ENCODE data around the gene SEL1L3.

Gene SEL1L3

DNA sequence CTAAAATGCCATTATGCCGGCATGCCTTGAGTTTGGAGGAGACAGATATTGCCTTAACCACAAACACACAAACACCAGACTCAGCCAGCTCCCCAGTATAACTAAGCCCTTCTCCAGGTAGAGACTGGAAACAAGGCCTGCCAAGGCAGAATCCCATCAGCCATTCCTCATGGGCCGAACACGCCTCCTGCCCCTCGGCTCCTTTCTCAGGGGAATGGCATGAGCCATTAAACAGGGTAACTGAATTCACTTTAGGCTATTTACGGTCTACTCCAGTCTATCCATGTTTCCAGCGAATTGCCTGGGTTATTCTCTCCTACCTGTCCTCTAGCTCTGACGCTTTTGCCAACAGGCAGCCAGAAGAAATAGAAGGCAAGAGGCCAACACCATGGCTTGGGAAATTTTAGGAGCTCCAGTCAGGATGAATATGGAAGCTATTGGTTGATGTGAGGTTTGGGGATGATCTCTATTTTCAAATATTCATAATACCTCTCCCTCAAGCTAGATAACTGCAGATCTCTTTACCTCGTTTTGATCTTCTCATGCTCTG is 4.9 kb downstream of the SEL1L3 start:
- in situ Hi-C loops (cut with HindIII; ENCODE audit: low sequenced_read_pairs) = loop anchor here (10.0 kb wide), 1 partner anchor 83 kb away; no protein-coding TSS in a partner anchor

- in situ Hi-C loops (cut with HindIII; ENCODE audit: low sequenced_read_pairs) = loop anchor here (10.0 kb wide), 1 partner anchor 83 kb away; no protein-coding TSS in a partner anchor
Observed at GRCh38 chr4:25857403-25857802, 5.4 kb downstream of the SEL1L3 start.

GRCh38 chr4:25856756-25857155 is 6.0 kb downstream of the SEL1L3 start:
- in situ Hi-C loops (cut with HindIII; ENCODE audit: low sequenced_read_pairs) = loop anchor here (10.0 kb wide), 1 partner anchor 82 kb away; no protein-coding TSS in a partner anchor

DNA sequence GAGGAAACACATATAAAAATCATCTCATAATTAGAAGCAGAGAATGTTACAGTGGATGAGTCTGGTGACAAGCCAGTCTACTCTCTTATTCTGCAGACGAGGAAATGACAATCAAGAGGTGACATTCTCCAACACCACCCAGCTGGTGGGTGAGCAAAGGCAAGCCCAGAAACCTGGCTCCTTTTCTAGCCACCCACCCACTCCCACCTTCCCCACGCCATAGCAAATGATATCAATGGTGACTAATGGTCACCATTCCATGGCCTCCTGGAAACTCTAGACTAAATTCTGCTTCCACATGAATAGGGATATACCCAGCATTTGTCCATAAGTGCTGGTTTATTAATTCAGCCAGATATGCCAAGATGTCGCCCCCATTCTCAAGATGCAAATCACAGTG is 10.7 kb downstream of the SEL1L3 start:
- in situ Hi-C loops (cut with HindIII; ENCODE audit: low sequenced_read_pairs) = loop anchor here (10.0 kb wide), 1 partner anchor 77 kb away; no protein-coding TSS in a partner anchor

DNA sequence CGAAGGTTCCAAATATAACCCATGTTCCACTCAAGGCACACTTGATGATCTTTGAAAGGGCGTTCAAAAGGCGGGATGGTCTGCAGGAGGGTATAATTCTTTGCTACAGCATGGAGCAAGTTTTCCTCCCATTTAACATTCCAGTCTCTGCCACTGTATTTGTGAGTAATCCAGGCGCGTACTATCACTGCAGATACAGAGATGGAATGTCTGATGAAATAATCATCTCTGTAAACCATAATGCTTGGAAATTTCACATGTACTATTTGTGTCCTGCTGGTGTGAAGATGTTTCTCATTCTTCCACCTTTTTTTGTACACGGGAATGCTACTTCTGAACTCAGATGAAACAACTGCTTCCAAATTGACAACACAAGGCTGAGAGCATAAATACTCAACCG is 15.5 kb downstream of the SEL1L3 start:
- in situ Hi-C loops (cut with HindIII; ENCODE audit: low sequenced_read_pairs) = no loop called here

GRCh38 chr4:25845841-25846653 is 16.7 kb downstream of the SEL1L3 start:
- in situ Hi-C loops (cut with HindIII; ENCODE audit: low sequenced_read_pairs) = no loop called here

DNA sequence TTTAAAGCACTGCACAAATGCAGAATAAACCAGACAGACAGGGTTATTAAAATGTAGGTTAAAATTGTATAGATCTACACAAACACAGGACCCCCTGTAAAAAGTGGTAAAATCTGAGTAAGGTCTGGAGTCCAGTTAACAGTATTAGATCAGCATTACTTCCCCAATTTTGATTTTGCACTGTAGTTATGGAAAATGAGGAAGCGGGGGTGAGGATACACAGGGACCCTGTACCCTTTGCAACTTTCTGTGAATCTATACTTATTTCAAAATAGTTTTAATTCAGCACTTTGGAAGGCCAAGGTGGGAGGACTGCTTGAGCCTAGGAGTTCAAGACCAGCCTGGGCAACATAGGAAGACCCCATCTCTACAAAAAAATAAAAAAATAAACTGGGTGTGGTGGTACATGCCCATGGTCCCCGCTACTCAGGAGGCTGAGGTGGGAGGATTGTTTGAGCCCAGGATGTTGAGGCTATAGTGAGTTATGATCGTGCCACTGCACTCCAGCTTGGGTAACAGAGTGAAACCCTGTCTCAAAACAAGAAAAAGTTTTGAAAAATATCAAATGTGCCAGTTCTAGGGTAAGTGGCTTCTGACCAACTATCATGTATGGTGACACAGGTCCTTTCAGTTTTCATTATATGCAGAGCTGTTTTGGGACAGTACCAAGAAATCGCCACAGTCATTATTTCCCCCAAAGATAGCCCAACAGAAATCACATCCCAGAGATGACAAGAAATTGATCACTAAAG is 17.7 kb downstream of the SEL1L3 start:
- in situ Hi-C loops (cut with HindIII; ENCODE audit: low sequenced_read_pairs) = no loop called here

- in situ Hi-C loops (cut with HindIII; ENCODE audit: low sequenced_read_pairs) = no loop called here
Observed at GRCh38 chr4:25843340-25844097, 19.3 kb downstream of the SEL1L3 start.

GRCh38 chr4:25842229-25842845 is 20.5 kb downstream of the SEL1L3 start:
- in situ Hi-C loops (cut with HindIII; ENCODE audit: low sequenced_read_pairs) = no loop called here

DNA sequence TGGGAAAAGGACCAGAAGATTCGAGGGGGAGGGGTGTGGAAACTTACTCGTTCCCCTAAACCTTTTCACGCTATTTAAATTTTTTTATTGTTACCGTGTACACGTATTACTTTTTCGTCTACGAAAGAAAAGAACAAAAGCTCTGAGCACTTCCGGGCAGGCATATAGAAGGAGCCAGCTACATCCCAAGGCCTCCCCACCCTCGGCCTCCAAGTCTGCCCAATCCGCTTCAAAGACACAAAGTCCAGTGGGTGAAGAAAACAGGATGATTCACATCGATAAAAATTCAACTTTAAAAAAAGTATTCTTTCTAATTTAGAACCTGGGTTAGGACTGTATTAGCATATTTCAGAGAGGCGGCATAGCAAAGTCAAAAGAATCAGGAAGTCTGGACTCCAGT is 23.1 kb downstream of the SEL1L3 start:
- in situ Hi-C loops (cut with HindIII; ENCODE audit: low sequenced_read_pairs) = no loop called here

GRCh38 chr4:25839233-25839632 is 23.6 kb downstream of the SEL1L3 start:
- in situ Hi-C loops (cut with HindIII; ENCODE audit: low sequenced_read_pairs) = no loop called here

- in situ Hi-C loops (cut with HindIII; ENCODE audit: low sequenced_read_pairs) = no loop called here
Observed at GRCh38 chr4:25838526-25838925, 24.3 kb downstream of the SEL1L3 start.

DNA sequence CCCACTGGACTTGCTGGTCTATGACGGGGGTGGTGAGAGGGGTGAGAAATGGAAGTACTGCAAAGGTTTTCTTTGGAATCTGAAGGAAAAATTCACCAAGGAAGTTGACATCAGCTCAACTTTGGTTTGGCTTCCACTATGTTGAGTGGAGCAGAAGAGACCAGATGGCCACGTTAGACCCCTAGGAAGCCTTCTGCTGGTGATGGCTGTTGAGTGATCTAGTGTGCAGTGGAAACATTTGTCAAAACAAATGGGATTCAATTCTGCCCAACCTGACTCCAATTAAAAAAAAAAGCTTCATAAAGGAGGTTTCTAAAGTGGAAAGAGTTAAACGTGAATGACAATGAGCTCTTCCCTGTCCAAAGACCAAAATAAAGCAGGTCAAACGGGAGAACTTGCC is 25.7 kb downstream of the SEL1L3 start:
- in situ Hi-C loops (cut with HindIII; ENCODE audit: low sequenced_read_pairs) = no loop called here

GRCh38 chr4:25835384-25835783 is 27.4 kb downstream of the SEL1L3 start:
- in situ Hi-C loops (cut with HindIII; ENCODE audit: low sequenced_read_pairs) = no loop called here

GRCh38 chr4:25834411-25835107 is 28.2 kb downstream of the SEL1L3 start:
- in situ Hi-C loops (cut with HindIII; ENCODE audit: low sequenced_read_pairs) = no loop called here

- in situ Hi-C loops (cut with HindIII; ENCODE audit: low sequenced_read_pairs) = no loop called here
Observed at GRCh38 chr4:25830548-25830947, 32.2 kb downstream of the SEL1L3 start.

DNA sequence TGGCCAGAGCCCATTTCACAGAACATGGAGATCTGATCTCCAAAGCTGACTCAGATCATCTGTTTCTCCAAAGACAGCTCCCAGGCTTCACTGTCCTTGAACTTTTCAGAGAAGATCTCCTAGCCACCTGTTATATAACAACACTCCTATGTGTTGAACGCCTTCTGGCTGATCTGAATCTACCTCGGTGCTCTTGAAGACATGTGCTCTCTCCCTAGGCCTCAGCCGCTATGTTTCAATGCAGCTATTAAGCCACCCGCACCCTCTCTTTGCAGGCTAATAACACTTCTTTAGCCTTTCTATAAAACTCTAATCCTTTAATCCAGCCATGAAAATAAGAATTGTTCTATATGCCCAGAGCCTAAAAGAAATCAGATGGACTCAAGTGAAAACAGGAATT is 34.9 kb downstream of the SEL1L3 start:
- in situ Hi-C loops (cut with HindIII; ENCODE audit: low sequenced_read_pairs) = no loop called here

DNA sequence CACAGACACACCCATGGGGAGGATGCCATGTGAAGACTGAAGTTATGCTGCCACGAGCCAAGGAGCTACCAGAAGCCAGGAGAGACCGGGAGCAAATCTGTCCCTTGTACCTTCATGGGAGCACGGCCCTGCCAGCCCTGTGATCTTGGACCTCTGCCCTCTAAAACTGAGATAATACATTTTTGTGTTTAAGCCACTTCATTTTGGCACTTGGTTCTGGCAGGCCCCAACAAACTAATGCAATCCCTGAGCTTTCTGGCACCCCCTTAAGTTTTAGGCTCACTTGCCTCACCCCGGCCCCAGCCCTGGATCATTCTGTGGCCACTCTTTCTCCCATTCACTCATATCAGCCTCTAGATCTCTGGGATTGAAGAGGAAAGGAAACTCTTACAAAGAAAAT is 35.4 kb downstream of the SEL1L3 start:
- in situ Hi-C loops (cut with HindIII; ENCODE audit: low sequenced_read_pairs) = no loop called here

- in situ Hi-C loops (cut with HindIII; ENCODE audit: low sequenced_read_pairs) = no loop called here
Observed at GRCh38 chr4:25826074-25826752, 36.6 kb downstream of the SEL1L3 start.

Measured in endothelial cell of hepatic sinusoid (primary cell).